ENCODE measurements around the gene MAGEB3.
"Not testable (repeated sequence)": the region's sequence is repeated elsewhere in the genome, so short reads cannot be mapped to it uniquely, and the experiment has no call there.

Gene MAGEB3, protein sequence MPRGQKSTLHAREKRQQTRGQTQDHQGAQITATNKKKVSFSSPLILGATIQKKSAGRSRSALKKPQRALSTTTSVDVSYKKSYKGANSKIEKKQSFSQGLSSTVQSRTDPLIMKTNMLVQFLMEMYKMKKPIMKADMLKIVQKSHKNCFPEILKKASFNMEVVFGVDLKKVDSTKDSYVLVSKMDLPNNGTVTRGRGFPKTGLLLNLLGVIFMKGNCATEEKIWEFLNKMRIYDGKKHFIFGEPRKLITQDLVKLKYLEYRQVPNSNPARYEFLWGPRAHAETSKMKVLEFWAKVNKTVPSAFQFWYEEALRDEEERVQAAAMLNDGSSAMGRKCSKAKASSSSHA

DNA sequence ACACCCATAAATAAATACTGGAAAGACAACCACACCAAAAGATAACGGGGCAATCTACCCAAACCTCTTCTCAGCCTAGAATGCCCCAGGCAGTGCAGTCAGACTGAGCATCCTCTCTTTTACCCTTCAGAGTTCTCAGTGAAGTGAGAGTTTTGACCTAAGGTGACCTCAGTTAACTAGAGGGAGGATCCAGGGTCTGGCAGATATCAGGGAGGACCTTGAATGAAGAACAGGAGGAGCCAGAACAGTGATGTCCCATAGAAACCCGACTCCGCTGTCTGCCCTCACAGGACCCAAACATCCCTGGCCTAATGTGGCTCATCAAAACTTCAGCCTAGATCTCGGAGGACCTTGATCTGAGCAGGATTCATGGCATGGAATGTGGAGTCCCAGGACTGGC, at the start of gene MAGEB3:
TSS of gene MAGEB3 (plus strand) at position 263 of the 400 bp plus-strand sequence. CDS start 5,268 bp downstream, outside the sequence.
- H3K4me3 ChIP-seq (ENCODE audit: control insufficient read depth, low read depth, low read length) = no peak within 1 kb of the TSS
- TF ChIP-seq, protein P1, sequence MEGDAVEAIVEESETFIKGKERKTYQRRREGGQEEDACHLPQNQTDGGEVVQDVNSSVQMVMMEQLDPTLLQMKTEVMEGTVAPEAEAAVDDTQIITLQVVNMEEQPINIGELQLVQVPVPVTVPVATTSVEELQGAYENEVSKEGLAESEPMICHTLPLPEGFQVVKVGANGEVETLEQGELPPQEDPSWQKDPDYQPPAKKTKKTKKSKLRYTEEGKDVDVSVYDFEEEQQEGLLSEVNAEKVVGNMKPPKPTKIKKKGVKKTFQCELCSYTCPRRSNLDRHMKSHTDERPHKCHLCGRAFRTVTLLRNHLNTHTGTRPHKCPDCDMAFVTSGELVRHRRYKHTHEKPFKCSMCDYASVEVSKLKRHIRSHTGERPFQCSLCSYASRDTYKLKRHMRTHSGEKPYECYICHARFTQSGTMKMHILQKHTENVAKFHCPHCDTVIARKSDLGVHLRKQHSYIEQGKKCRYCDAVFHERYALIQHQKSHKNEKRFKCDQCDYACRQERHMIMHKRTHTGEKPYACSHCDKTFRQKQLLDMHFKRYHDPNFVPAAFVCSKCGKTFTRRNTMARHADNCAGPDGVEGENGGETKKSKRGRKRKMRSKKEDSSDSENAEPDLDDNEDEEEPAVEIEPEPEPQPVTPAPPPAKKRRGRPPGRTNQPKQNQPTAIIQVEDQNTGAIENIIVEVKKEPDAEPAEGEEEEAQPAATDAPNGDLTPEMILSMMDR (conservative IDR thresholded peaks at IDR 0.05; ENCODE audit: control insufficient read depth, insufficient read depth, low read depth, low read length) = no peak
- no peak for DNase-seq (ENCODE audit: low read depth)

DNA sequence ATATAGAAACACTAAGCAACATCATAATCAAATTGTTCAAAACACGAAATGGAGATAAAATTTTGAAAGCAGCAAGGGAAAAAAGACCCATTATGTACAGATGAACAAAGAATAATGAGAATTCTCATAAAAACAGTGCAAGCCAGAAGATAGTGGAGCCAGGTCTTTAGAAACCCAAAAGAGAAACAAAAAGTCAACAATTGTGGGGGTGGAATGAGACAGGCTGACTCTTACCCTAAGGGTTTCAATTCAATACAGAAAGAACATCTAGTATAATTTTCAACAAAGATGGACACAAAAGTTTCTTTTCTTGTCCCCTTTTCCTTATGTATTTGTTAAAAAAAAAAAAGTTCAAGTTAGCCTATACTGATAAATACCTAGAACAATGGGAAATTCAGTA, 49.1 kb upstream of the MAGEB3 start:
- no peak overlapping the region for H3K4me3 ChIP-seq (ENCODE audit: control insufficient read depth, low read depth, low read length)
- no peak for DNase-seq (ENCODE audit: low read depth)
- TF ChIP-seq, protein P1 (conservative IDR thresholded peaks at IDR 0.05; ENCODE audit: control insufficient read depth, insufficient read depth, low read depth, low read length) = no peak

DNA sequence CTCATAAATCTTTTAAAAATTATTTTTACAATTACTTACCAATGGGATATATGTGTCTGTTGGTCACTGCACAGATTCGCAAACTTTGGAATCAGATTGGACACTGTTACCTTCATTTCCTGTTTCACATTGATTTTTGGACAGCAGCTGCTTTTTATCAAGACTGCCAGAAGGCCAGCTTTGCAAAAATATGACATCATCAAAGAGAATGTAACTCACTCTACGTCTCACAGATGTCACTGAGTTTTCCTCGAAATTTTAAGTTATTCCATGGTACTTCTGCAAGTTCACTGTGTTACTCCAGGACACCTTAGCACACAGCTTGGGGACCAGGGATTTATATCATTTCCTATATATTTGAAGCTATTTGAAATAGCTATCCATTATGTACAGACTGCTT, 46.9 kb upstream of the MAGEB3 start:
- TF ChIP-seq, protein P1 (conservative IDR thresholded peaks at IDR 0.05; ENCODE audit: control insufficient read depth, insufficient read depth, low read depth, low read length) = no peak
- no peak for DNase-seq (ENCODE audit: low read depth)
- no peak overlapping the region for H3K4me3 ChIP-seq (ENCODE audit: control insufficient read depth, low read depth, low read length)

DNA sequence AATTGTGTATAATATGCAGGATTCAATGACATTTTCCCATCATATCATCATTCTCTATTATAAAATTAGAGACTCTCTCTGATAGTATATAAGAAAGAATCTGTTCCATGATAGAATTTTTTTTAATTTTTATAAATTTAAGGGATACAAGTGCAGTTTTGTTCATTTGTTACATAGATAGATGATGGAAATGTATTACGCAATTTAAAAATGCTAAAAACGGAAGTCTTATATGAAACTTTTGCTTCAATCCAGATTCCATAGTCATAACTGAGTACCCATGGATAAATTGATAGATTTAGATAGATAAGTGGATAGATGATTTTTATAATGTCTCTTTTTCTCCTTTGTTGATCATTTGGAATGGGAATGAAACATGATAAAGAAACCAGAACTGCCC, 40.0 kb upstream of the MAGEB3 start:
- no peak for DNase-seq (ENCODE audit: low read depth)
- TF ChIP-seq, protein P1 (conservative IDR thresholded peaks at IDR 0.05; ENCODE audit: control insufficient read depth, insufficient read depth, low read depth, low read length) = no peak
- H3K4me3 ChIP-seq (ENCODE audit: control insufficient read depth, low read depth, low read length) = no peak overlapping the region

DNA sequence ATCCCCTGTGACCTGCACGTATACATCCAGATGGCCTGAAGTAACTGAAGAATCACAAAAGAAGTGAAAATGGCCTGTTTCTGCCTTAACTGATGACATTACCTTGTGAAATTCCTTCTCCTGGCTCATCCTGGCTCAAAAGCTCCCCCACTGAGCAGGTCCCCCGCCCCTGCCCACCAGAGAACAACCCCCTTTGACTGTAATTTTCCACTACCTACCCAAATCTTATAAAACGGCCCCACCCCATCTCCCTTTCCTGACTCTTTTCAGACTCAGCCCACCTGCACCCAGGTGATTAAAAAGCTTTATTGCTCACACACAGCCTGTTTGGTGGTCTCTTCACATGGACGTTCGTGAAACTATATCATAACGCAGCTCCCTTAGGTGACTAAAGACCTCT, 36.5 kb upstream of the MAGEB3 start:
- not testable (repeated sequence) for H3K4me3 ChIP-seq (ENCODE audit: control insufficient read depth, low read depth, low read length); DNase-seq (ENCODE audit: low read depth)

DNA sequence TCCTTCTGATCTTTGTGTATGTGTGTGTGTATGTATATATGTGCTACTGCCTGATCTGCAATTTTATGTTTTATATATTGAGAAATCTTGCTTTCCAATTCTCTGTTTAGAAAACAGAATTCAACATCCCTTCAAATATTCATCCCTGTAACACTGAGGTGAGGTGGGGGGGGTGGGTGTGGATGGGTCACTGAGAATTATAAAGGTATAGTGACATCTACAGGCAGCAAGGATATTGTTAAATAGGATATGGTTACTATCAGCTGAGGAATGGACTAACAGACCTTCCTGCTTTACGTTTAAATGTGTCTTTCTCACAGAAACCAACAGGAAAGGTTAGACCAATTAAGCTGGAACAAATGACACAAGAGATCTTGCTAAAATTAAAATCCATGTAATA, 34.1 kb upstream of the MAGEB3 start:
- no peak for DNase-seq (ENCODE audit: low read depth)
- no peak overlapping the region for H3K4me3 ChIP-seq (ENCODE audit: control insufficient read depth, low read depth, low read length)
- TF ChIP-seq, protein P1 (conservative IDR thresholded peaks at IDR 0.05; ENCODE audit: control insufficient read depth, insufficient read depth, low read depth, low read length) = no peak

DNA sequence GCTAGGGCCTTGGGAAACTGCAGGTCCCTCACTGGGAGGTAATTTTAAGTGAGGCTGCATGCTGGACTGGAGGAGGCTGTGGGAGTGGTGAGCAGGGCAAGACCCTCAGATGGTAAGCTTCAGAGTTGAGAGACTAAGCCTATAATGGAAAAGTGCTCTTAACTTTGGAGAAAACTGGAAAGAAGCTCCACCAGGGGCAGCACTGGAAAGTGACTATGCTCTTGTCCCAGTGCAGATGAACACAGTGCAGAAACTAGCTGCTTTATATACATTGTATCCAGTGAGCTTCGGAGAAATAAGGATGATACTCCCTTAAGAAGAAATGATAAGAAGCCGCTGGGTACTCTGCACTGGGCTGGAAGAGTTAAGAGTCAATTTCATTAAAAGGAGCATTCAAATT, 18.3 kb upstream of the MAGEB3 start:
- no peak overlapping the region for H3K4me3 ChIP-seq (ENCODE audit: control insufficient read depth, low read depth, low read length)
- DNase-seq (ENCODE audit: low read depth) = no peak
- TF ChIP-seq, protein P1 (conservative IDR thresholded peaks at IDR 0.05; ENCODE audit: control insufficient read depth, insufficient read depth, low read depth, low read length) = no peak
